ENCODE results near the gene RGMA.

RGMA gene

GRCh38 chr15:93028632-93029213 lies 60.3 kb downstream of the RGMA start:
- DNase-seq (ENCODE audit: low read depth in 2 of 2): peak; percentile 98
- H3K4me3 ChIP-seq (replicated peaks in 1 of 2; ENCODE audit: low read depth in 2 of 2, low read length in 2 of 2): no peak overlapping the region
- TF ChIP-seq CTCF (IDR thresholded peaks at IDR 0.05; ENCODE audit: low read depth, low read length): no peak

DNA sequence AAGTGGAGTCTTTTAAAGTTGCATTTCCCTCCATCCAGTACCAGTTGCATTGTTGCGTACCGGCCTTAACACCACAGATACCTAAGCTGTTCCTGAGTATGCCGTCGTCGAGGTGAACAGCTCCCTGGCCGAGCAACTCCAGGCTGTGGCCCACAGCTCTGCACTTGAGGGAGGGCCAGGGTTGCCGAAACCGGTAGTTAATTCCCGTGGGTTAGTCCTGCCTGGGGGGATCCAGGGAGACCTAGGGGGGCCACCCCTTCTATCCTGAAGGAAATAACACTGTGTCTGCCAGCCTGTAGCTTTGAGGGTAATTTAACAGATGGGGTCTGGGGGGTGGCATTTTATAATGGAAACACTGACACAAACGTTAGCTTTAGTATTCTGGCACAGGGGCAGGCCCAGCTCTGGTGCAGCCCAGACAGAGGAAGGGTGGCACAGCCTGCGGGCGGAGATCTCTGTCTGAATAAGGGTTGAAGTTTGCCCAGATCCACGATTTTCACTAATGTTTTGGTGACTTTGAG lies 60.8 kb downstream of the RGMA start:
- no peak overlapping the region for H3K4me3 ChIP-seq (replicated peaks in 1 of 2; ENCODE audit: low read depth in 2 of 2, low read length in 2 of 2)
- peak in 1 of 2 donors; percentile 17 for DNase-seq (ENCODE audit: low read depth in 2 of 2)
- no peak for TF ChIP-seq CTCF (IDR thresholded peaks at IDR 0.05; ENCODE audit: low read depth, low read length)

DNA sequence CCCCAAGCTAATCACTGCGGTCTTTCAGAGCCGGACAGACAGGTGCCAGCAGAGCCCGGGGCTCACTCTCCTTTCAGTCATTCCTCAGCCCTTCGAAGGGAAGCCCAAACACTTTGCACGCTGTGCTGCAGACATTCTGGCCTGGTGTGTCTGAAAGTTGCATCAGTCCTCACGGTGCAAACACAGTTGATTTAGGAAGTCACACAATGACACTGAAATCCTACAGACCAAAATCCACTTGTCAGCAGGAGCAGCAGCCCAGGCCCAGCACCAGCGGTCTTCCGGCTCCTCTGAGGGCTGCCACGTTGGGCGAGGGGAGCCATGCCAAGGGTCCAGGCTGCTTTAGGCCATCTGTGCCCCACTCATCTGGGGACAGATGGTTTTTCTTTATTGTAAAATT lies 61.6 kb downstream of the RGMA start:
- no peak for DNase-seq (ENCODE audit: low read depth in 2 of 2)
- H3K4me3 ChIP-seq (replicated peaks in 1 of 2; ENCODE audit: low read depth in 2 of 2, low read length in 2 of 2): no peak overlapping the region
- no peak for TF ChIP-seq CTCF (IDR thresholded peaks at IDR 0.05; ENCODE audit: low read depth, low read length)

- DNase-seq (ENCODE audit: low read depth in 2 of 2): no peak
- H3K4me3 ChIP-seq (replicated peaks in 1 of 2; ENCODE audit: low read depth in 2 of 2, low read length in 2 of 2): no peak overlapping the region
- no peak for TF ChIP-seq CTCF (IDR thresholded peaks at IDR 0.05; ENCODE audit: low read depth, low read length)
Measured at GRCh38 chr15:93026380-93026817, 62.6 kb downstream of the RGMA start.

DNA sequence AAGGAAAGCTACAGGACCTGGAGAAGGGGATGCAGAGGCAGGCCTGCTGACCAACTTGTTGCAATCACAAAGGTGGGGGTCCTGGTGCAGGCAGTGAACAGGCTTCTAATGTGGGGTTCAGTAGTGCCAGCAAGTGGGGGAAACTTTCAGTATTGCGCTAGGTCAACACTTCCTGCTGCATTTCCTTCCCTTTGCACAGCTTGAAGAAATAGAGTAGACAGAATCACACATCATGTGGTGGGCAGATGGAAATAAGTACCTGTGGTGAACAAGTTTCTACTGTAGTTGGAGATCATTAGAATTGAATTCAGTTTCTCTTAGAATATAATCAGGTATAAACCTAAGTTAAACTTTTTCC lies 63.4 kb downstream of the RGMA start:
- TF ChIP-seq CTCF (IDR thresholded peaks at IDR 0.05; ENCODE audit: low read depth, low read length): no peak
- H3K4me3 ChIP-seq (replicated peaks in 1 of 2; ENCODE audit: low read depth in 2 of 2, low read length in 2 of 2): no peak overlapping the region
- DNase-seq (ENCODE audit: low read depth in 2 of 2): no peak

DNA sequence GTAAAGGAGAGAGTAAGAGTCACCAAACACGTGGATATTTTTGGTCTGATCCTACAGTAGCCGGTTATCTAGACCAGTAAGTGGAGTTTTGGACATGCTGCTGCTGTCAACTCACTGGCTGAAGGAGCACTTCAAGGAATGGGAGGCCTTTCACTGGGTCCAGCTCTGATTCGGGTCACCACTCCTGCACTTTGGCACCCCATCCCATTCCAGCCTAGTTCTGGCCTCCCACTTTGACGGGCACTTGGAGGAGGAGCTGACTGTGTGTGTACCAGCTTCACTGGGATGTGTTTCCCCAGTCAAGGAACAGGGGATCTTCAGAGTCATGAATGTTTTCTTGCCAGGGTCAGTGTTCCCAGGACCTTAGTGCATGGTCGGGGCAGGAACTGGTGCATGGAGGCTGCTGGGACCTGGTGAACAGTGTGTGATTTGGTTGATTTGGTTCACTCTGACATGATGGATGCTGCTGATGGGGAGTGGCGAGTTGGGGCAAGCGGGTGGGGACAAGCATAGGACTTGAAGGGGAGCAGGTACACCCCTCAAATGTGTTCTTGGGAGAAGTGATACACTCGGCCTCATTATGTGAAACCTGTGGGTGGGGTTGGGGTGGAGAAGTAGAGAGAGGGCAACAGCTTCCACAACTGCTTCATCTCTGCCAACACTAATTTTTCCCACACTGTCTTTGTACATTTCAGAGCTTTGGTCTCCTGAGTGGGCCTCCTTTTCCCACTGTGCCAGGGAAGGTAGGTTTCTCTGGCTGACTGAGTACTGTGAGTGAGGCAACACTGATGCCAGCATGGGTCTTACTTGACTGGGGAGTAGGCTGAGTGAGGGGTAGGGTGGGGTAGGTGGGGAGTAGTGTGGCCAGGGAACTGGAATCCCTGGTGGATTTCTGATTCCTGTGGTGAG lies 64.0 kb downstream of the RGMA start:
- H3K4me3 ChIP-seq (replicated peaks in 1 of 2; ENCODE audit: low read depth in 2 of 2, low read length in 2 of 2): no peak overlapping the region
- no peak for DNase-seq (ENCODE audit: low read depth in 2 of 2)
- TF ChIP-seq CTCF (IDR thresholded peaks at IDR 0.05; ENCODE audit: low read depth, low read length): no peak

Data from cardiac fibroblast (primary cell).